HT1080 (cell line): ENCODE results near the gene S100A16. TPM values are rescaled to one million over a fixed set of nuclear protein-coding genes. Genes with fewer than 3 reads are reported as not detected.
"Not testable (repeated sequence)": the region's sequence is repeated elsewhere in the genome, so short reads cannot be mapped to it uniquely, and the experiment has no call there.

Experiments
- DNase-seq: peaks from one replicate; pipeline ENCODE4 v3.0.0-alpha.2; 2015; ENCODE audit warnings: low read depth
- polyA plus RNA-seq, 2 experiments: library from polyadenylated mRNA; depleted of rRNA; stranded (reverse); fragments of >200 nt; gene quantifications; 2 replicates each; pipeline ENCODE4 v1.2.3, GENCODE V29; 2015
- total RNA-seq: library from RNA; depleted of rRNA; stranded (reverse); fragments of >200 nt; shearing (Covaris generic); gene quantifications from 2 replicates; pipeline ENCODE4 v1.2.3, GENCODE V29; 2014; rRNA removed

The S100A16 gene
- 862 and 1,038 TPM in 2 replicates for total RNA-seq
- polyA plus RNA-seq (2015; cell fraction: cytosol; rRNA removed), result 1,019 and 1,209 TPM in 2 replicates
- polyA plus RNA-seq (2015; cell fraction: nucleus; rRNA removed), result 389 and 402 TPM in 2 replicates

GRCh38 chr1:153612755-153613331 lies at the start of gene S100A16:
S100A16 (minus strand) TSS chr1:153613137; CDS start chr1:153608151, 4,986 bp downstream.
- DNase-seq, result peak; percentile 78

- DNase-seq, result no peak
Observed at GRCh38 chr1:153662269-153662668, 49.3 kb upstream of the S100A16 start.

- no peak for DNase-seq
Observed at GRCh38 chr1:153661111-153661708, 48.3 kb upstream of the S100A16 start.

GRCh38 chr1:153659656-153660055 lies 46.7 kb upstream of the S100A16 start:
- no peak for DNase-seq

GRCh38 chr1:153659175-153659534 lies 46.2 kb upstream of the S100A16 start:
- DNase-seq, result no peak

- DNase-seq, result peak; percentile 83
Observed at GRCh38 chr1:153658400-153659174, 45.6 kb upstream of the S100A16 start, which contains the start of gene SNAPIN. SNAPIN (plus strand) TSS chr1:153658703; CDS start chr1:153658744, 41 bp downstream.

GRCh38 chr1:153655333-153655732 lies 42.4 kb upstream of the S100A16 start:
- DNase-seq, result no peak

GRCh38 chr1:153652805-153653500 lies 40.0 kb upstream of the S100A16 start:
- DNase-seq, result peak; percentile 75

GRCh38 chr1:153651771-153652170 lies 38.8 kb upstream of the S100A16 start:
- DNase-seq, result no peak

- DNase-seq, result peak; percentile 25
Observed at GRCh38 chr1:153649863-153650235, 36.9 kb upstream of the S100A16 start.

GRCh38 chr1:153649137-153649862 lies 36.4 kb upstream of the S100A16 start:
- no peak for DNase-seq

- no peak for DNase-seq
Observed at GRCh38 chr1:153648000-153648643, 35.2 kb upstream of the S100A16 start.

GRCh38 chr1:153647346-153647714 lies 34.4 kb upstream of the S100A16 start:
- no peak for DNase-seq

- DNase-seq, result no peak
Observed at GRCh38 chr1:153646672-153647345, 33.9 kb upstream of the S100A16 start.

GRCh38 chr1:153643816-153644215 lies 30.9 kb upstream of the S100A16 start:
- no peak for DNase-seq

- no peak for DNase-seq
Observed at GRCh38 chr1:153643100-153643499, 30.2 kb upstream of the S100A16 start.

GRCh38 chr1:153642161-153642560 lies 29.2 kb upstream of the S100A16 start:
- DNase-seq, result no peak

- DNase-seq, result no peak
Observed at GRCh38 chr1:153640861-153641260, 27.9 kb upstream of the S100A16 start.

GRCh38 chr1:153640213-153640612 lies 27.3 kb upstream of the S100A16 start:
- DNase-seq, result not testable (repeated sequence)

GRCh38 chr1:153639280-153639679 lies 26.3 kb upstream of the S100A16 start:
- no peak for DNase-seq
